ENCODE results near the gene TRIM31.

Gene TRIM31

DNA sequence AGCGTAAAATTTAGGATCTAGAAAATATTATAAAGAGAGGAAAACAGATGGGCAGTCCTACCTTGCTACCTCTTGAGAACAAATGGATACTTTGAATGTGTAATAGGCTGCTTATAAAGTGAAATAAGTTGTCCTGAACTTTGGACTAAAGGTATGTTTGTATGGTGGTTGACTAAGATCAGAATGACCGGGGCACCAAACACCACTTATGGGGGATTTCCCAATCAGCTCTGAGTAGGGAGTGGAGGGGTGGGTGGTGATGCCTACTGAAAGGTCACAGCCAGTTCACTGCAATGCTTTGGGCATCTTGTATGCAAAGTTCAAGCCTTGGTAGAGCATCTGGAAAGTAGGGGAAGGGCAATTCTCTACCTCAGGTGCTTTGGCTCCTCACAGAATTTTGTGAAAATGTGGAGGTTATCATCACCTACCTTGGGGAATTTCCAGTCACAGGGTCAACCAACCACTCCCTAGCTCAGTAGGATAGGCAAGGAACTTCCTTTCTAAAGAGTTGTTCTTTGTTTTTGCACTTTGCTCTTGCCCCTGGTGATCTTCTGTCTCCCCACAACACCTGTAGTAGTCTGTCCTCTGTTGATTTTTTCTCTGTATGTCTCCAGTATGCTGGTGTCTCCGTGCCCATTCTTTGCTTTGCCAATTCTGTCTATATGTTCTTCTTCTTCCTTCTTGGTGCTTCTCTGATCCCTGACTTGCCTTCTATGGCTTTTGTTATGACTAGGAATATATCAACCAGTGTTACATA, at the start of gene TRIM31:
TRIM31 (minus strand) TSS at position 88 of the 757 bp plus-strand sequence. CDS start 285 bp downstream, outside the sequence.
- no peak for DNase-seq (ENCODE audit: low read depth in 2 of 2, low spot score in 1 of 2)

GRCh38 chr6:30162265-30163089, 49.6 kb upstream of the TRIM31 start:
- no peak for DNase-seq (ENCODE audit: low read depth in 2 of 2, low spot score in 1 of 2)

- DNase-seq (ENCODE audit: low read depth in 2 of 2, low spot score in 1 of 2): no peak
Observed at GRCh38 chr6:30160785-30161531, 48.1 kb upstream of the TRIM31 start, which contains the start of gene TRIM10. TRIM10 (minus strand) TSS chr6:30161211; CDS start chr6:30160858, 353 bp downstream.

- DNase-seq (ENCODE audit: low read depth in 2 of 2, low spot score in 1 of 2): no peak
Observed at GRCh38 chr6:30160008-30160784, 47.3 kb upstream of the TRIM31 start.

DNA sequence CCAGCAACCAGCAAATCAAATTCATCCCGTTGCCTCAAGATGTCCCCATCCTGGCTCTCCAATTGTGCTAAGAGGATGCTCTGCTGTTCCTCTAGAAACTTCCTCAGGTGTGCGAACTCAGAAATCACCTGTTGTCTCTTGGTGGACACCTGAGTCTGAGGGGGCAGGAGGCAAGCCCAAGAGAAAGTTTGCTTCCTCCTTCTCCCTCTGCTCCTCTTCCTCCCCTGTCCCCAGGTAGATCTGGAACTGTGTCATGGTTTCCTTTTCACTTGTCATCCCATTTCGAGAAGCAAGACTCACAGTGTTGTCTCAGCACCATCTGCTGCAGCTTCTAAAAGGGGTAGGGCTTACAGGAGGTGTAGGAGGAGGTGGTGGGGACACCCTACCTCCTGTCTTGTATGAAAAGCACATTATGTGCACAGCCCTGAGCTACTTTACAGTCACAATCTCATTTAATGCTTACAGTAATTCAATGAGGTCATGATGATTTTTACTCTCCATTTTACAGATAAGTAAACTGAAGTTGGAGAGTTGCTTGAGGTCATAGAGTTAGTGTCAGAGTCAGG, 45.7 kb upstream of the TRIM31 start:
- no peak for DNase-seq (ENCODE audit: low read depth in 2 of 2, low spot score in 1 of 2)

GRCh38 chr6:30157999-30158398, 45.1 kb upstream of the TRIM31 start:
- DNase-seq (ENCODE audit: low read depth in 2 of 2, low spot score in 1 of 2): no peak

DNA sequence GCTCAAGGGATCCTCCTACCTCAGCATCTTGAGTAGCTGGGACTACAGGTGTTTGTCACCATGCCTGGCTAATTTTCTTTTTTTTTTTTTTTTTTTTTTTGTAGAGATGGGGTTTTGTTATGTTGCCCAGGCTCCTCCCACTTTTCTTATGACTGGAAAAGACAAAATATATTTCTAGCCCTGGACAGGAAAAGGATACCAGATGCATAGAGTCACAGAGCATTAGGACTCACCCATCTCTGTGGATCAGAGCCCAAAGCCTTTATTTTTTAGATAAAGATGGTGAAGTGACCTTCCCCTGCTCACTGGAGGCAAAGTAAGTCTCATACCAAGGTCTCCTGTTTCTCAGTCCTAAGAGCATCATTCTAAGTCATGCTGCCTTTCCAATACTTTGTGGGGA, 44.7 kb upstream of the TRIM31 start:
- DNase-seq (ENCODE audit: low read depth in 2 of 2, low spot score in 1 of 2): no peak

- no peak for DNase-seq (ENCODE audit: low read depth in 2 of 2, low spot score in 1 of 2)
Observed at GRCh38 chr6:30156774-30157173, 43.9 kb upstream of the TRIM31 start.

- no peak for DNase-seq (ENCODE audit: low read depth in 2 of 2, low spot score in 1 of 2)
Observed at GRCh38 chr6:30156262-30156599, 43.3 kb upstream of the TRIM31 start.

GRCh38 chr6:30155520-30156261, 42.8 kb upstream of the TRIM31 start:
- no peak for DNase-seq (ENCODE audit: low read depth in 2 of 2, low spot score in 1 of 2)

DNA sequence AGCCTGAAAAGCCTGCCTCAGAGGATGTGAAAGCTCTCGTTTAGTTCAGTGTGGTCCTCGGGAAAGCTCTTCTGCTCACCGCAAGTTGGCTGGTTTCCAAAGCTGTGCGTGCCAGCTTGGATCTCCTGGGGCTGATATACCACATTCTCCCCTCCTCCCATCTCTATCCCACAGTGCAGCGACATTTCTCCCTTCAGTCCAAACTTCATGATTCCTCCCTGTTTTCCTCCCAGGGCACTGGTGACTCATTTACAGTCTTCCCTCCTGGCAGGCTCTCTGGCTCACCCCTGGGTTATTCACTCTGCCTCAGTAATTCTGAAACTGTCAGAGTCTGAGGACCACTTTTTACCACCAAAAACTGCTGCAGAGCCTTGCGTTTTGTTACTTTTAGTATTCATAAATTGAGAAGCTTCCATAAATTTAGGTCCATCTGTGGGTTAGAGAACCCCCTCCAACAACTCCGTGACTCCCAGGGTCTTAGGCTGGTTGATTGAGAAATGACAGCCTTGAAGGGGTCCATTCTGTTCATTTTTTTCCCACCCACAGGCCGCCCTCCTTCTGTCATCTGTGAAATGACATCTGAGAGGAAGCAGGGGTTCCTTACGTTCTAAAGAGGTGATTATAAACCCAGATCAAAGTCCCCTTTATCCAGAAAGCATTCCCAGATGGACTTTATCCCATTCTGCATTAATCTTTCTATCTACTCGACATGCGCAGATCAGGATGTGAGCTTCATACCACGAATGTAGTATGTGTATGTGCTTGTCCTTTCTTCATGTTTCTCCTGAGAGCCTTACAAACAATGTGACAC, 42.0 kb upstream of the TRIM31 start:
- no peak for DNase-seq (ENCODE audit: low read depth in 2 of 2, low spot score in 1 of 2)

DNA sequence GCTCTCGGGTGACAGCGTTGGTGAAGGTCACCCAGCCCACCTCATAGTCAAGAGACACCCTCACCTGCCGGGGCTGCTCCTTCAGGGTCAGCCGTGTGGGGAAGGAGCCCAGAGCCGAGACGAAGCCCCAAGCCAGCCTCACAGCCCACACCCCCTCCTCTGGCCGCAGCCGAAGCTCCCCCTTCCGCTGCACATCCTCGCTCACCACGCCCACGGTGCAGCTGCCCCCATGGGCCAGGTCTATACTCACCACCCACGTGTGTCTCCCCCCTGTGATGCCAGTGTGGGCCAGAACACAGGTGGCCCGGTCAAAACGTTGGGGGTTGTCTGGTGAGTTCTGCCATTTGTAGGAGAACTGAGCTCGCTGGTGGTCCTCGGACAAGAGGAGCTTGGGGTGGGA, 41.2 kb upstream of the TRIM31 start:
- no peak for DNase-seq (ENCODE audit: low read depth in 2 of 2, low spot score in 1 of 2)

DNA sequence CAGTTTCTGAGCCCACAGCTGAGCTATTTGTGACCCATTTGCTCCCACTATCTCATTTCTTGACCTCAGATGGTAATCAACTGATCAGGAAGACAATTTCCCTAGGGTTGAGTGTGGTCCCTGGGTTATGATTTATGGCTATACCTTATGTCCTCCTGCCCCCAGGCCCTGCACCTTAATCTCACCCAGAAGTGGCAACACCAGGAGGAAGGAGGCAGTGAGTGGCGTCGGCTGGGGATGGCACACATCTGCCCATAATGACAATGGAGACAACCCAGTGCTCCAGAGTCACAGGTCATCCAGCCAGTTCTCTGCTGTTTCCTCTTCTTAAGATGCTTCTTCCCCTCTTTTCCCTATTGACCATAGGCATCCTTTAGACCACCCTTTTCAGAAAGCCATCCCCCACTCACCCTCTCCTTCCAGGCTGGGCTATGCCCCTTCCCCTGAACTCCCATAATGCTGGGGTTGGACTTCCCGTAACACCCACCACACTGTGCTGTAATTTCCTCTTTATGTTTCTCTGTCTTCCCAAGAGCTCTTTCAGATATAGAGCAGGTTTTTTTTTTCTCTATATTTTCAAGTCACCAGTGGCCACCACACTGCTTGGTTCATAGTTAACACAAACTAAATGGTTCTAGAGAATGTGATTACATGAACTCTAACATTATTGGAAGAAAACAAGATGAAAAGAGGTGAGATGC, 40.2 kb upstream of the TRIM31 start:
- DNase-seq (ENCODE audit: low read depth in 2 of 2, low spot score in 1 of 2): no peak

DNA sequence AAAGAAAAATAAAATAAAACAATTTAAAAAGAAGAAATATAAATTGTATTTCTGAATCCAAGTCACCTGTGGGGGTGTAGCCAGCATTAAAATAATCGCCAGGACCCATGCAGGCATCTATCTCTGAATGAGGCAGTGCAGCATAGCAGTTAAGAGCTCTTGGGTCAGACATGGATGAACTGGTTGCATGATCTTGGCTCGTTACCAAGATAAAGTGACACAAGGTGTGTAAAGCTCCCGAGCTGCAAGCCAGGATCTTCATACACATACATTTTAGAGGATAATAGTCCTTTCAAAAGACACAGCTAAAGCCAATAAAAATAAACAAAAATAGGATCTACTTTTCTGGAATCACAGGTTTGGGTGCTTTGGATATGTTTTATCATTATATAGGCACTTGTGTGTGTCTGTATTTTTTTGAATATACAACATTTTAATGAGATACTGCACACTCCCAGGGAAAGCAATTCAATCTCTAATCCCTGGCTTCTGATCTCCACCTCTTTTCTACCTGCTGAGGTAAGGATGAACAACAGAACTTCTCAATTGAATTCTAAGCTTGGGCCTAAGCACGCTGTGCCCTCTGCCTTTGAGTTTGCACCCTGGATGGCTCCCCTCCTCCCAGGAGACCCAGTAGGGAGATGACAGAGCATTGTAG, 39.3 kb upstream of the TRIM31 start:
- no peak for DNase-seq (ENCODE audit: low read depth in 2 of 2, low spot score in 1 of 2)

DNA sequence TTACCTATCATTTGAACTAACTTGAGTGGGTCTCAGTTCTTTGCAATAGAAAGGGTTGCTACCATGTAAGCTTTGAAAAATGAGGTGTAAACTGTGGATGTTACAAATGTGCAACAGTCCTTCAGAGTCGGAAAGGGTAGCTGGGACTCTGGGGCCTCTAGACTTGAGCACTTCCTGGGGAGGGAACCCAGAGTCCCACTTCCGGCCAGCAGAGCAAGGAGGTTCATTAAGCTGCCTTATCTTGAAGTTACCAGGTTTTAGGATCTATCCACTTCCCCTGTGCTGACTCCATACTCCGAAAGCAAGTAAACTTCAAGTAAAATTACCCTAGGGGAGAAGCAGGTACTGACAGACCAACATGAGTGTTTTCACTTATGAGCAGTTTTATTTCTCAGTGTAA, 38.7 kb upstream of the TRIM31 start:
- no peak for DNase-seq (ENCODE audit: low read depth in 2 of 2, low spot score in 1 of 2)

- no peak for DNase-seq (ENCODE audit: low read depth in 2 of 2, low spot score in 1 of 2)
Observed at GRCh38 chr6:30150671-30151395, 37.9 kb upstream of the TRIM31 start.

- DNase-seq (ENCODE audit: low read depth in 2 of 2, low spot score in 1 of 2): no peak
Observed at GRCh38 chr6:30149858-30150550, 37.1 kb upstream of the TRIM31 start.

Data from stimulated activated CD8-positive, alpha-beta memory T cell treated with anti-CD3 and anti-CD28 coated beads, Interleukin-4, amount 100 ng/mL, for 1 hour (primary cell).